22Rv1 (cell line): ENCODE results near the gene RET.

Source experiments
- H3K27ac ChIP-seq: fragments of 450-650 bp; 2 replicates; pipeline ENCODE4 v1.5.1; 2017
- ZFX ChIP-seq: fragments of 450-650 bp; IDR thresholded peaks from 2 replicates; pipeline ENCODE4 v1.6.1; 2017; ENCODE audit warnings: antibody characterized with exemption, borderline replicate concordance
- TF ChIP-seq, protein P1 (sequence below): fragments of 450-650 bp; IDR thresholded peaks from 2 replicates; pipeline ENCODE4 v1.5.1; 2017; ENCODE audit warnings: mild to moderate bottlenecking

RET gene

DNA sequence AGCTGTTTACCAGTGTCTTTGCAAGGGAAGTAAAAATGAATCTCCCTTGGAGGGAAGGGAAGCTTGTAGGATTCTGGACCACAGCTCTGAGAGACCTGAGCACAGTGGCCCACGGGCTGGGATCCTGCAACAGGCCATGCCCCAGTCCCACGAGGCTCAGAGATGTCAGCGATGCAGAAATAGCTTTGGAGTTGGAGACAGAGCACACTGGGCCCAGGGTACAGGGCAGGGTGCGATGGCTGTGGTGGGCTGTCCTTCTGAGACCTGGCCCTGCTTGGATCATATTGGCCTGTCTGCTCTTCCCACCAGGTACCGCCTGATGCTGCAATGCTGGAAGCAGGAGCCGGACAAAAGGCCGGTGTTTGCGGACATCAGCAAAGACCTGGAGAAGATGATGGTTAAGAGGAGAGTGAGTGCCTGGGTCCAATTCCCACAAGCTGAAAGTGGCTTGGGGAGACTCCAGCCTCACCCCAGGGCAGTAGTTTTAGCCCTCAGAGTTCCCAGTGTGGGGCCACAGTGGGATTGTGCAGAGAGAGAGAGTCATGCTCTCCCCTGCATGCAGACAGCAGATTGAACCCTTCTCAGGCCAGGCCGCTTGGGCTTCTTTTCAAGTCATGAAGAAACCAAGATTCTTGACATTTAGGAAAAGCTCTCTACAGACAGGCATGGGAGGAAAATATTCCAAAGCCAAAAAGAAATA lies 47.9 kb downstream of the RET start:
- no peak overlapping the region for H3K27ac ChIP-seq
- no peak for TF ChIP-seq ZFX
- TF ChIP-seq, protein P1, sequence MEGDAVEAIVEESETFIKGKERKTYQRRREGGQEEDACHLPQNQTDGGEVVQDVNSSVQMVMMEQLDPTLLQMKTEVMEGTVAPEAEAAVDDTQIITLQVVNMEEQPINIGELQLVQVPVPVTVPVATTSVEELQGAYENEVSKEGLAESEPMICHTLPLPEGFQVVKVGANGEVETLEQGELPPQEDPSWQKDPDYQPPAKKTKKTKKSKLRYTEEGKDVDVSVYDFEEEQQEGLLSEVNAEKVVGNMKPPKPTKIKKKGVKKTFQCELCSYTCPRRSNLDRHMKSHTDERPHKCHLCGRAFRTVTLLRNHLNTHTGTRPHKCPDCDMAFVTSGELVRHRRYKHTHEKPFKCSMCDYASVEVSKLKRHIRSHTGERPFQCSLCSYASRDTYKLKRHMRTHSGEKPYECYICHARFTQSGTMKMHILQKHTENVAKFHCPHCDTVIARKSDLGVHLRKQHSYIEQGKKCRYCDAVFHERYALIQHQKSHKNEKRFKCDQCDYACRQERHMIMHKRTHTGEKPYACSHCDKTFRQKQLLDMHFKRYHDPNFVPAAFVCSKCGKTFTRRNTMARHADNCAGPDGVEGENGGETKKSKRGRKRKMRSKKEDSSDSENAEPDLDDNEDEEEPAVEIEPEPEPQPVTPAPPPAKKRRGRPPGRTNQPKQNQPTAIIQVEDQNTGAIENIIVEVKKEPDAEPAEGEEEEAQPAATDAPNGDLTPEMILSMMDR, result no peak

DNA sequence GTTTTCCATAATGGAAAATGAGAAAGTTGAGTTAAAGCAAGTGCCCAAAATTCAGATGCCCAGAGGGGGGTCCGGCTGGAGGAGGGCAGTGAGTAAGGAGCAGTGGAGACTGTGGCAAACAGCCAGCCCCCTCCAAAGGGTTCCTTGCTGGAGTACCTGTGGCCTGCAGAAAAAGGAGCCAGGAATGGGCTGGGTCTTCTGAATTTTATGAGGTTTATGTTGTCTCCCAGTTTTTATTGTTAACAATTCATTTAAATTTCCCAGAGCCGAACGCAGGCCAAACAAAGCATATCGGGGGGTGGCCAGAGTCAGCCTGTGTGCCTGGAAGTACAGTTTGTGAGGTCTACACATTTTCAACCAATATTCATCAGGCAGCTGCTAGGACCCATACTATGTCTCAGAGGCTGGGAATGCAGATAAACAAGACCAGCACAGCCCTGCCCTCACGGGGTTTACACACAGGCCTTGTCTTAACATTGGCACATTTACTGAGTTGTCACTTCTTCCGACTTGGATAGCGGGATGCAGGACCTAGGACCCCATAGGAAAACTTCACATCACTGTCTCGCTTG lies 48.5 kb downstream of the RET start:
- H3K27ac ChIP-seq, result no peak overlapping the region
- TF ChIP-seq, protein P1, result no peak
- no peak for TF ChIP-seq ZFX

DNA sequence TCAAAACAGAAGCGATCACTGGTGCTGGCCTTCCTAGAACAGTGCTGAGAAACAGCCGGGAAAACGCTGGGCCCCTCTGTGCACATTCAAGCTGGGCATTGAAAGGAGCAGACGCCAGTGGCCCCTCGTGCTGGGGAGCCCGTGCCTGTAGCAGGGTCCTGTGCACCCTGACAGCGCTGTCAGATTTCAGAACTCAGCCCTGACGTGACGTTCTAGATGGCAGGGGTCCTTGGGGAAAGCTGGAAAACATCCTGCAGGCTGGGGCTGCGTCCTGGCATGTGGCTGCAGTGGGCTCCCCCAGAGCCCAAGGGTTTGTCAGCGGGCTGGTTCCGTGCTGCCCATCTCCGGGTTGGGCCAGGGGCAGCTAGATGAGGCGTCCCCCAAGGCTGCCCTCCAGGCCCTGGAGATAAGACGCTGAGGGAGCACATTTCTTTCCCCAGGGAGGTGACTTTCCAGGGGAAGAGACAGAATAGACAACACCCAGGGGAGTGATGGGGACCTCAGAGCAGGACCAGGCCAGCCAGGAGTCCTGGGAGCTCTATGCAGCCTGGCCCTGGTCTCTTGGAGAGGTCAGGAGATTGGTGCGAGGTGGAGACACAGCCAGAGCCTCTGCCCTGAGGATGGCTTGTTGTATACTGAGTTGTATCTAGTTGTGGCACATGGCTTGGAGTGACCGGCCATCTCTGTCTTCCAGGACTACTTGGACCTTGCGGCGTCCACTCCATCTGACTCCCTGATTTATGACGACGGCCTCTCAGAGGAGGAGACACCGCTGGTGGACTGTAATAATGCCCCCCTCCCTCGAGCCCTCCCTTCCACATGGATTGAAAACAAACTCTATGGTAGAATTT lies 49.2 kb downstream of the RET start:
- TF ChIP-seq ZFX, result no peak
- TF ChIP-seq, protein P1, result no peak
- H3K27ac ChIP-seq, result no peak overlapping the region

DNA sequence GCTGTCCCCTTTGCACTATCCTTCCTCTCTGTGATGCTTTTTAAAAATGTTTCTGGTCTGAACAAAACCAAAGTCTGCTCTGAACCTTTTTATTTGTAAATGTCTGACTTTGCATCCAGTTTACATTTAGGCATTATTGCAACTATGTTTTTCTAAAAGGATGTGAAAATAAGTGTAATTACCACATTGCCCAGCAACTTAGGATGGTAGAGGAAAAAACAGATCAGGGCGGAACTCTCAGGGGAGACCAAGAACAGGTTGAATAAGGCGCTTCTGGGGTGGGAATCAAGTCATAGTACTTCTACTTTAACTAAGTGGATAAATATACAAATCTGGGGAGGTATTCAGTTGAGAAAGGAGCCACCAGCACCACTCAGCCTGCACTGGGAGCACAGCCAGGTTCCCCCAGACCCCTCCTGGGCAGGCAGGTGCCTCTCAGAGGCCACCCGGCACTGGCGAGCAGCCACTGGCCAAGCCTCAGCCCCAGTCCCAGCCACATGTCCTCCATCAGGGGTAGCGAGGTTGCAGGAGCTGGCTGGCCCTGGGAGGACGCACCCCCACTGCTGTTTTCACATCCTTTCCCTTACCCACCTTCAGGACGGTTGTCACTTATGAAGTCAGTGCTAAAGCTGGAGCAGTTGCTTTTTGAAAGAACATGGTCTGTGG lies 50.0 kb downstream of the RET start:
- H3K27ac ChIP-seq, result no peak overlapping the region
- TF ChIP-seq, protein P1, result no peak
- TF ChIP-seq ZFX, result no peak

DNA sequence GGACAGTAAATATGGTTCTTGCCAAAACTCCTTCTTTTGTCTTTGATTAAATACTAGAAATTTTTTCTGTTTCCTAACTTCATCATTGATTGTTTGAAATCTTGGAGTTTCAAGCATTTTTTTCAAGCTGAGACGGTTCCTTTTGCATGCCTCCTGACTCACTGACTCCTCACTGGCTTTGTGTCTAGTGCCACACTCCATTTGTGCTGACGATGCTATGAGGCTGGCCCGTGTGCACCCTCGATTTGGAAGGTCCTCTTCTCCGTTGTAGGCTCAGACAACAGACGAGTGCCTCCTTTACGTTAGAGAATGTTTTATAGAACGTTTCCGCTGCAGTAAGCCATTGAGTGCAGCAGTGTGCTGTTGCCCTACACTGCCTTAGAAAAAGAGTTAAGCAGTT lies 50.6 kb downstream of the RET start:
- no peak for TF ChIP-seq ZFX
- TF ChIP-seq, protein P1, result no peak
- no peak overlapping the region for H3K27ac ChIP-seq

DNA sequence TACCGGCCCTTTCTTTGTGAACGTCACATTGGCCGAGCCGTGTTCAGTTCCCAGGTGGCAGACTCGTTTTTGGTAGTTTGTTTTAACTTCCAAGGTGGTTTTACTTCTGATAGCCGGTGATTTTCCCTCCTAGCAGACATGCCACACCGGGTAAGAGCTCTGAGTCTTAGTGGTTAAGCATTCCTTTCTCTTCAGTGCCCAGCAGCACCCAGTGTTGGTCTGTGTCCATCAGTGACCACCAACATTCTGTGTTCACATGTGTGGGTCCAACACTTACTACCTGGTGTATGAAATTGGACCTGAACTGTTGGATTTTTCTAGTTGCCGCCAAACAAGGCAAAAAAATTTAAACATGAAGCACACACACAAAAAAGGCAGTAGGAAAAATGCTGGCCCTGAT lies 51.5 kb downstream of the RET start:
- no peak for TF ChIP-seq ZFX
- TF ChIP-seq, protein P1, result no peak
- no peak overlapping the region for H3K27ac ChIP-seq
